Forelimb muscle (tissue), 1 donor: ENCODE data around the gene LYZ. TPM values are rescaled to one million over a fixed set of nuclear protein-coding genes. Genes with fewer than 3 reads are reported as not detected.
"Not testable (repeated sequence)": the region's sequence is repeated elsewhere in the genome, so short reads cannot be mapped to it uniquely, and the experiment has no call there.

Source experiments
- DNase-seq: peaks from one replicate; pipeline ENCODE4 v3.0.0-alpha.2; 2013; ENCODE audit warnings: low read depth
- polyA plus RNA-seq: library from polyadenylated mRNA; unstranded; fragments of 120-200 nt; gene quantifications from one replicate; pipeline ENCODE4 v1.2.1, GENCODE V29; 2013; ENCODE audit not compliant: insufficient read length

The LYZ gene
- polyA plus RNA-seq: 27.3 TPM

DNA sequence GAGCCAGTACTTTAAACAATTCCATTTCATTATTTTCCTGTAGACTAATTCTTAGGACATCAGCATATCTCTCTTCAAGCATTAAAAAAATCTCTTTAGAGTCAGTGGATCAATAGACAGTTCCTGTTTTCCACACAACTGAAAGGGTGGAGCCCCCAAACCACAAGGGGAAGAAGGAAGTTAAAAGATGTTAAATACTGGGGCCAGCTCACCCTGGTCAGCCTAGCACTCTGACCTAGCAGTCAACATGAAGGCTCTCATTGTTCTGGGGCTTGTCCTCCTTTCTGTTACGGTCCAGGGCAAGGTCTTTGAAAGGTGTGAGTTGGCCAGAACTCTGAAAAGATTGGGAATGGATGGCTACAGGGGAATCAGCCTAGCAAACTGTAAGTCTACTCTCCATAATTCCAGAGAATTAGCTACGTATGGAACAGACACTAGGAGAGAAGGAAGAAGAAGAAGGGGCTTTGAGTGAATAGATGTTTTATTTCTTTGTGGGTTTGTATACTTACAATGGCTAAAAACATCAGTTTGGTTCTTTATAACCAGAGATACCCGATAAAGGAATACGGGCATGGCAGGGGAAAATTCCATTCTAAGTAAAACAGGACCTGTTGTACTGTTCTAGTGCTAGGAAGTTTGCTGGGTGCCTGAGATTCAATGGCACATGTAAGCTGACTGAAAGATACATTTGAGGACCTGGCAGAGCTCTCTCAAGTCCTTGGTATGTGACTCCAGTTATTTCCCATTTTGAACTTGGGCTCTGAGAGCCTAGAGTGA, at the start of gene LYZ:
LYZ (plus strand) TSS at position 220 of the 777 bp plus-strand sequence; CDS start at position 248, 28 bp downstream.
- DNase-seq: no peak

GRCh38 chr12:69298947-69299346, 49.2 kb upstream of the LYZ start:
- no peak for DNase-seq

DNA sequence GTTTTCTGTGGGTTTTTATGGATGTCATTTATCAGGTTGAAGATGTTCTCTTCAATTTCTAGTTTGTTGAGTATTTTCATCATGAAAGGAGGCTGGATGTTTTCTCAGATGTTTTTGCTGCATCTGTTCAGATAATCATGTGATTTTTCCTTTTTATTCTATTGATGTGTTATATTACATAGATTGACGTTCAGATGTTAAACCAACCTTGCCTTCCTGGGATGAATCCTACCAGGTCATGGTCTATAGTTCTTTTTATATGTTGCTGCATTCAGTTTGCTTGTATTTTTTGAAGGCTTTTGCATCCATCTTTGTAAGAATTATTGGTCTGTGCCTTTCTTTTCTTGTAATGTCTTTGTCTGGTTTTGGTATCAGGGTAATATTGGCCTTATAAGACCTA, 43.9 kb upstream of the LYZ start:
- no peak for DNase-seq

DNA sequence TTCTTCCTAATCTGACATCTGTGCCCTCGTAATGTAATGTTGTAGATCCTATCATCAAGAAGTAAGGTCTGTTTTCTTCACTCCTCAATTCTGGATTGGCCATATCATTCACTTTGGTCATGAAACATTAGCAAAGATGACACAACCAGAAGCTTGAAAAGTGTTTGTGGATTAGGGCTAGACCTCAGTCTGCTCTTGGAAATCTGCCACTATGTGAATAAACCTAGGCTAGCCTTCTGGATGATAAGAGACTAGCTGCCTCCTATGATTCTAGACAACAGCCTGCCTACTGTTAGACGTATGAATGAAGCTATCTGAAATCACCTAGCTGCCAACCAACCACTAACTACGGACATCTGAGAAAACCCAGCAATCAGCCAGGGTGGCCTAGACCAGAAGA, 38.7 kb upstream of the LYZ start:
- no peak for DNase-seq

- DNase-seq: no peak
Observed at GRCh38 chr12:69313209-69313608, 35.0 kb upstream of the LYZ start.

- DNase-seq: not testable (repeated sequence)
Observed at GRCh38 chr12:69316784-69317183, 31.4 kb upstream of the LYZ start.

- DNase-seq: not testable (repeated sequence)
Observed at GRCh38 chr12:69317233-69317632, 30.9 kb upstream of the LYZ start.

GRCh38 chr12:69318225-69318624, 30.0 kb upstream of the LYZ start:
- no peak for DNase-seq

- no peak for DNase-seq
Observed at GRCh38 chr12:69321351-69321750, 26.8 kb upstream of the LYZ start.

GRCh38 chr12:69324797-69325466, 23.2 kb upstream of the LYZ start:
- no peak for DNase-seq

GRCh38 chr12:69328426-69328825, 19.8 kb upstream of the LYZ start:
- DNase-seq: no peak

DNA sequence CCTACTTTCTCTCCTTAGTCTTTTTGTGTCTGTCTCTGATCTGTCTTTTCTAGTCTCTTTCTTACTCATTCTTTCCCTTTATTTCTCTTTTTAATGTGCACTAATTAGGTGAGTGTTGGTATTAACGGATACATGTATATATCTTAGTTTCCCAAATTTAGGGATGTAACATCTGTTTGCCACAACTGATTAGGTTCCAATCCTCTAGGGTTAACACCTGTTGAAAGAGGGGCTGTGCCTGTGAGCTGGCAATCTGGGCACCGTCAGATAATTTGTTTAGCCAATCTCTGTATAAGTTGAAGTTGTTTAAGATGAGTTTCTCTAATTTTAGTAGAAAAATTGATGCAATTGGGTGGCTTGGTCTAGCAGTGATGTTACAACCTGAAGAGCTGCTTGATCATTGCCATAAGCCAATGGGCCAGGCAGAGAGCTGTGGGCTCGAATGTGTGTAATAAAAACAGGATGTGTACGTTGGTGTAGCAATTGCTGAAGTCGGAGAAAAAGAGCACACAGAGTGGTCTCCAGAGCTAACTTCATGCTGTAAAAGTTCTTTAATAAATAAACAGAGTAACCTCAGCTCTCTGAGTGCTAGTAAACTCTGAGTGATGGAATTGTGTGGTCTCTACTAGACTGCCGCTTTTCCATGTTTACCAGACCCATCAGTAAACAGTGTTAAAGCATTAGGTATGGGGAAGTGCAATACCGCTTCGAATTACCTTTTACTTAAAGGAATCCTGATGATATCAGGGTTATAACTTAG, 18.3 kb upstream of the LYZ start:
- DNase-seq: no peak

GRCh38 chr12:69330475-69331473, 17.4 kb upstream of the LYZ start:
- DNase-seq: no peak

GRCh38 chr12:69331519-69331908, 16.7 kb upstream of the LYZ start:
- no peak for DNase-seq

- DNase-seq: no peak
Observed at GRCh38 chr12:69331909-69332684, 16.1 kb upstream of the LYZ start.

GRCh38 chr12:69332815-69333358, 15.3 kb upstream of the LYZ start:
- DNase-seq: no peak

DNA sequence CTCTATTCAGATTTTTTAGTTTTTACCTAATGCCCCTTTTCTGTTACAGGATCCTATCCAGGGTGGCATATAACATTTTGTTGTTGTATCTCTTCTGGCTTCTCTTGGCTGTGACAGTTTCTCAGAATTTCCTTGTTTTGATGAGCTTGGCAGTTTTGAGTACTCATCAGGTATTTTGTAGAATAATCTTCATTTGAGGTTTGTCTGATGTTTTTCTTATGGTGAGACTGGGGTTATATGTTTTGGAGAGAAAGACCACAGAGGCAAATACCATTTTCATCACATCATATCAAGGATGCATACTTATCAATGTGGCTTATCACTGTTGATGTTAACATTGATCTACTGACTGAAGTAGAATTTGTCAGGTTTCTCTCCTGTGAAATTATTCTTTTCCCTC, 14.0 kb upstream of the LYZ start:
- no peak for DNase-seq

GRCh38 chr12:69337311-69338090, 10.7 kb upstream of the LYZ start:
- DNase-seq: no peak

GRCh38 chr12:69338120-69338859, 9.9 kb upstream of the LYZ start:
- DNase-seq: no peak
